Epithelial cell of proximal tubule (primary cell): ENCODE results near the gene TMEM123. TPM values are rescaled to one million over a fixed set of nuclear protein-coding genes. Genes with fewer than 3 reads are reported as not detected.
"Not testable (repeated sequence)": the region's sequence is repeated elsewhere in the genome, so short reads cannot be mapped to it uniquely, and the experiment has no call there.

Source experiments
- DNase-seq: peaks from one replicate; pipeline ENCODE4 v3.0.0-alpha.2; 2011; ENCODE audit warnings: low read depth
- H3K4me3 ChIP-seq: 2 replicates; pipeline ENCODE4 v1.5.1; 2011; ENCODE audit warnings: low read depth, mild to moderate bottlenecking, low read length
- CTCF ChIP-seq: conservative IDR thresholded peaks from 2 replicates; pipeline ENCODE4 v1.5.1; 2012; ENCODE audit warnings: low read depth, mild to moderate bottlenecking, low read length
- total RNA-seq: library from RNA; depleted of rRNA; stranded (reverse); fragments of >200 nt; gene quantifications from 2 replicates; pipeline ENCODE4 v1.2.3, GENCODE V29; 2015

The TMEM123 gene
- total RNA-seq, 1 donor from 2014 or later: 137 TPM

- no peak for DNase-seq
- TF ChIP-seq CTCF: no peak
- no peak overlapping the region for H3K4me3 ChIP-seq
Observed at GRCh38 chr11:102383839-102384238, 68.7 kb downstream of the TMEM123 start.

GRCh38 chr11:102382384-102382783, 70.2 kb downstream of the TMEM123 start:
- TF ChIP-seq CTCF: no peak
- no peak for DNase-seq
- no peak overlapping the region for H3K4me3 ChIP-seq

GRCh38 chr11:102378818-102379217, 73.7 kb downstream of the TMEM123 start:
- no peak for TF ChIP-seq CTCF

GRCh38 chr11:102377891-102378290, 74.7 kb downstream of the TMEM123 start:
- no peak overlapping the region for H3K4me3 ChIP-seq
- no peak for DNase-seq
- no peak for TF ChIP-seq CTCF

More at GRCh38 chr11:102378818-102379217, 73.7 kb downstream of the TMEM123 start:
- H3K4me3 ChIP-seq: no peak overlapping the region
- DNase-seq: no peak

GRCh38 chr11:102375720-102376399, 76.7 kb downstream of the TMEM123 start:
- H3K4me3 ChIP-seq: no peak overlapping the region
- DNase-seq: no peak
- no peak for TF ChIP-seq CTCF

GRCh38 chr11:102374633-102375424, 77.7 kb downstream of the TMEM123 start:
- not testable (repeated sequence) for DNase-seq, H3K4me3 ChIP-seq

- no peak overlapping the region for H3K4me3 ChIP-seq
- DNase-seq: no peak
- no peak for TF ChIP-seq CTCF
Observed at GRCh38 chr11:102368472-102368871, 84.1 kb downstream of the TMEM123 start.
